Activated CD4-positive, CD25-positive, alpha-beta regulatory T cell treated with anti-CD3 and anti-CD28 coated beads, Interleukin-2, amount 50 U/mL, for 16 hours (primary cell): ENCODE measurements around the gene KCNK3.

Experiments
- DNase-seq: peaks from one replicate; pipeline ENCODE4 v3.0.0-alpha.2; 2020; ENCODE audit warnings: low read depth, low spot score

Gene KCNK3

DNA sequence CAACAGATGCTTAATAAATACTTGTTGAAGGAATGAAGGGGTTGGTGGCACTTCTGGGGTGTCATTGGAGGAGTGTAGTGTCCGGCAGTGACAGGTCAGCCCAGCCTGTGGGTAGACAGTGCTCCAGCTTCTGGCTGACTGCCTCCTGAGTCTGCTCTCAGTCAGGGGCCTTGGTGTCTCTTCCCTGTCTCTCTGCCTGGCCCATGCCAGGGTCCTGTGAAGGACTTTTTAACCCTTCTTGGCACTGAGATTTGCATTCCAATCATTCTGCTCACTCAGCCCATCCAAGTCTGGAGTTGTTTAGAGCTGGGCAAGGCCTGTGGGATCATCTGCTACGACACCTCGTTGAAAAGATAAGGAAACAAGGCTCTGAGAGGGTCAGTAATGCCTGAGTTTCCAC is 1.4 kb upstream of the KCNK3 start:
- DNase-seq = no peak

DNA sequence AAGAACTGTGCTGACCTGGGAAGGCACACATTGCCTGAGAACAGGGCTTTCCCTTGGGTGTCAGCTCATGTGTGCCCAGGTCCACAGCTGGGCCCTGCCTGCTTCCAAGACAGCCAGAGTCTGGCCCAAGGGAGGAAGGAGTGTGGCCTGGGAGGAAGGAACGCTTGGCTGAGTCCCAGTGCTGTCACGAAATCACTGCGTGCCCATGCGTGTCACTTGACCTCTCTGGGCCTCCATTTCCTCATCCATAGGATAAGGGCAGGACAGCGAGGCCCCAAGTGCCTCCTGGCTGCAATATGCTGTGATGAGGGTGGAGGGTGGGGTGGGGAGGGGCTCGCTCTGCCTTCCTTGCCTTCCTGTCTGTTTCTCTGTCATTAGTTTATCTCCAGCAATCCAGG is 642 bp upstream of the KCNK3 start:
- DNase-seq = no peak

DNA sequence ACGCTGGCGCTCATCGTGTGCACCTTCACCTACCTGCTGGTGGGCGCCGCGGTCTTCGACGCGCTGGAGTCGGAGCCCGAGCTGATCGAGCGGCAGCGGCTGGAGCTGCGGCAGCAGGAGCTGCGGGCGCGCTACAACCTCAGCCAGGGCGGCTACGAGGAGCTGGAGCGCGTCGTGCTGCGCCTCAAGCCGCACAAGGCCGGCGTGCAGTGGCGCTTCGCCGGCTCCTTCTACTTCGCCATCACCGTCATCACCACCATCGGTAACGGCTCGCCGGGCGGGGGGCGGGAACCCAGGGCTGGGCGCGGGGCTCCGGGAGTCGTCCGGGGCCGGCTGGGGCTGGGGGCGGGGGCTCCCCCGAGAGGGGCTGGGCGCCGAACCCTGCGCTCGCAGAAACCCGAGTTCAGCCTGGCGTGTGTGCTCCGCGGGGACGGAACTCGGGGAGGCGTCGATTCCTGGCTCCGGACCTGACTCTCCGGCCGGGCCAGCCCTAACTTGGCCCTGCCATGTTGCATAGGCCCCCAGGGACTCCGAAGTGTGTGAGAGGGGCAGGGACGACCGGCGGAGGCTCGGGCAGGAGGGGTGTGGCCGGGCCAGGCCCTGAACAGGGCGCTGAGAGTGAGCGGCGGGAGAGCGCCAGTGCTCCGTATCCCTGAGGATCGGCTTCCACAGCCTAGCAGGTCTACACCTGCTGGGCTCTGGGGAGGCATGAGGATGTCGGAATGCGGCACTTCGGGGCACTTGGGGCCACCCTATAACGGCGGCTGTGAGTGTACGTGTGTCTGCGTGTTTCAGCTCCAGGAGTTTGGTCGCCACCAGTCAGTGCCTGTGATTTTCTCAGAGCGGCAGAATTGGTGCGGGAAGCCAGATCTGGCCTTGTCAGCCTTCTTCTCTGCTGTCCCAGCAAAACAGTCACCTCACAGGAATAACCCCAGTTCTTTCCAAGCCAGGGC is 651 bp downstream of the KCNK3 start:
- DNase-seq = no peak

DNA sequence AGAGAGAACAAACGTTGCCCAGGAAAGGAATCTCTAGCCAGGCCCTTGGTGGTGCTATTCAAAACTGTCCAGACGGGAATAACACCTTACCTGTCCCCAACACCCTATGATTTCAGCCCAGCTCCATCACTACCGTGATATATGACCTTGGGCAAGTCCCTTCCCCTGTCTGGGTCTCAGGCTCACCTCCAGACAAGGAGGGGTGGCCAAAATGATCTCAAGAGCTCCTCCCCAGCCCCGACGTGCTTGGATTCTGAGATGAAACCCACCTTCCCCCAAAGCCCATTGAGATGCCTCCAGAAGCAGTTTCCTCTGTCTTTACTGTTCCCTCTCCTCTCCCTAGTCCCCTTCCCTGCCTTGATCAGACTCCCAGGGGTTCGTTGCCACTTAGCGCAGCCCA is 1.5 kb downstream of the KCNK3 start:
- DNase-seq = no peak

DNA sequence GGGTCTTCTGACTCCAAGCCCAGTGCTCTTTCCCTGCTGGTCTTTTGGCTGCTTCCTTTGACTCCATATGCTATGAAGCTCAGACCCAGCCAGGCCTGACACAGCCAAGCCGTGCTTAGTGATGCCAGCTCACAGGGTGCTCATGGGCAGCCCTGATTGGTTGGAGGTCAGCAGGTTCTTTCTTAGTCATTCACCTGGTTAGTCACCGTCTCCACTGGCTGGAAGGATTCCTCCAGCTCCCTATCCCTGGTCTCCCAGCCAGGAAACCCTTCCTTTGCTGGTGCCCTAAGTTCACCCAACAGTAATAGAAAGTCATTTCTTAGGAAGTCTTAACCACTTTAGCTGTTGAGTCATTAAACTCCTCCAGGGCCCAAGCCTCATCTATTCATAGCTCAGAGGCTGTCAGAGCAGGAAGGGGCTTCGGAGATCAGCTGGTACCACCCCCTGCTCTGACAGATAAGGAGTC is 3.9 kb downstream of the KCNK3 start:
- no peak for DNase-seq

DNA sequence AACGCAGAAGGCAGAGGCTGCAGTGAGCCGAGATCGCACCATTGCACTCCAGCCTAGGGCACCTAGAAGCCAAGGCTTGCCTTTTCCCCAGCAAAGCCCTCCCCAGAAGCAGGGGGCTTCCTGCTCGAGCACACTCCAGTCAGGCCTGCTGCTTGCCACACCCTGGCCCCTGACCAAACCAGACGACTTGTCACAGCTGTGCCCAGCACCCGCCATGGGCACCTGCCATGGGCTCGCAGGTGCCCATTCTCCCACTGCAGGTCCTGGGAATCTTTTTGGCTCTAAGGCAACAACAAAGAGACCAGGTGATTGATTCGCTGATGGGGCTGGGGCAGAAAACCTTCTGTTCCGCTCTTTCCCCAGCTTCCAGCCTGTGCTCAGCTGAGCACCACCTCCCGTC is 4.9 kb downstream of the KCNK3 start:
- no peak for DNase-seq

DNA sequence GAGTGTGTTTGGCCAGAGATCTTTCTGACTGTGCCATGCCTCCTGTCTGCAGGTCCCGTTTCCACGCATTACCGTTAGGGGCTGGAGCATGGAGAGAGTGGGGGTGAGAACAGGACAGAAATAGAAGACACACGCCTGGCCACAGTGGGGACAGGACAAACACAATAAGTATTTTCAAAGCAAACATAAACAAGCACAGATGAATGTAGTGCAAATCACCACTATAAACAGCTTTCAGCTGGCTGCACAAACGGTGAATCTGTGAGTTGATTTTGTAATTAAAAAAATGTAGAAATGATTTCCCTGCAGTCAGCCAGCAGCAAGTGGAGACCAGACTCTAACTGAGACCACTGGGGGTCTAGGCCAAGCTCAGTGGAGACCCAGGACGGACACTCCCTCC is 6.8 kb downstream of the KCNK3 start:
- no peak for DNase-seq

DNA sequence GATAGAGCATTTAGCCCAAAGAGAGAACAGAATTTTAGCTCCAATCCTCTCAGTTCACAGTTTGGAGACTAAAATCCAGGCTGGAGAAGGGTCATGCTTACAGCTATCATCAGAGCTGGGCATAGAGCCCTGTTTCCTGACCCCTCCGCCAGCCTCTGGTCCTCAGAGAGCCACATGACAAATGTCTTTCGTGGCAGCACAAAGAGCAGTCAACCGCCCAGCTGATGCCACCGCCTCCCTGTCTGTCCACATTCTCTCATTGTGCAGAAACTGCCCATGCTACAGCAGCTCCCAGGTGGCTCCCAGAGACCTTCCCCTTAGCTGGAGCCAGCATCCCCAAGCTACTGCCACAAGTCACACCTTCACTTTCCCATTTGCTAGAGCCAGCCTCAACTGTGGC is 7.6 kb downstream of the KCNK3 start:
- no peak for DNase-seq

DNA sequence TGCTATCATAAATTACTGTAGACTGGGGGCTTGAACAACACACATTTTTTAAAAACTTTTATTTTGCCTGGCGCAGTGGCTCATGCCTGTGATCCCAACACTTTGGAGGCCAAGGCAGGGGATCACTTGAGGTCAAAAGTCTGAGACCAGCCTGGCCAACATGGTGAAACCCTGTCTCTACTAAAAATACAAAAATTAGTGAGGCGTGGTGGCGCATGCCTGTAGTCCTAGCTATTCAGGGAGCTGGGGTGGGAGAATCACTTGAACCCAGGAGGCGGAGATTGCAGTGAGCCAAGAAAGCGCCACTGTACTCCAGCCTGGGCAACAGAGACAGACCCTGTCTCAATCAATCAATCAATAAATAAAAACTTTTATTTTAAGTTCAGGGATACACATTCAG is 9.1 kb downstream of the KCNK3 start:
- DNase-seq = no peak

DNA sequence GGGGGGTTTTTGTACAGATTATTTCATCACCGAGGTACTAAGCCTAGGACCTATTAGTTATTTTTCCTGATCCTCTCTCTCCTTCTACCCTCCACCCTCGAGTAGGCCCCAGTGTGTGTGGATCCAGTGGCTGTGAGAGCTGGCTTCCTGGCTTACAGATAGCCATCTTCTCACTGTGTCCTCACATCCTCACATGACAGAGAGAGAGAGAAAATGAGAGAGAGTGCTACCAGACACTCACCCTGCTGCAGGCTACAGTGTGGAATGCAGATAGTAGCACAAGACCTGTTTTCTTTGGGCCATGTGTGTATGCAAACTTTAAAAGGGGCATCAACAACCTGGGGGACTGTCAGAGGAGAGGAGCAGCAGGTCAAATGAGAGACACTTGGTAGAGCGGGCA is 9.5 kb downstream of the KCNK3 start:
- DNase-seq = no peak

DNA sequence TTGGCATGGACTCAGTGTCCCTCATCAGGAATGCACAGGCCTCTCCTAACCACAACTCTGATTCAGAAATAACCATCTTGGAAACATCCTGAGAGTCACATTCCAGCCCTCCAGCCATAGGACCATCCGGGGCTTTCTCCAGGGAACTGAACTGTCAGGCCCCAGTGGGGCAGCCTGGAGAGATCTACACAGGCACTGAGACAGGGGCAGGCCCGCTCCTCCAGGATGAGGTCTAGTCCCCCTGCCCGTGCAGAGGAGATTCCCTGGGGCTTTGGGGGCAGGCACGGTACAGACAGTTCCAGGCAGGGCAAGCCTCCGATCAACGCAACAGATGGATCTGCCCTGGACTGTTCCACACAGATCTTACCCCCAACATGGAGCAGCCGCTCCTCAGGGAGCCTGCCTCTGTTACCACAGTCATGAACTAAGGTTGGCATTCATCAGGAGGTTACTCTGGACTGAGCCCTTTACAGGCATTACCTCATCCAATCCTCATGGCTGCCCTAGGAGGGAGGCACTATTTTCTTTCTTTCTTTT is 12.0 kb downstream of the KCNK3 start:
- no peak for DNase-seq

DNA sequence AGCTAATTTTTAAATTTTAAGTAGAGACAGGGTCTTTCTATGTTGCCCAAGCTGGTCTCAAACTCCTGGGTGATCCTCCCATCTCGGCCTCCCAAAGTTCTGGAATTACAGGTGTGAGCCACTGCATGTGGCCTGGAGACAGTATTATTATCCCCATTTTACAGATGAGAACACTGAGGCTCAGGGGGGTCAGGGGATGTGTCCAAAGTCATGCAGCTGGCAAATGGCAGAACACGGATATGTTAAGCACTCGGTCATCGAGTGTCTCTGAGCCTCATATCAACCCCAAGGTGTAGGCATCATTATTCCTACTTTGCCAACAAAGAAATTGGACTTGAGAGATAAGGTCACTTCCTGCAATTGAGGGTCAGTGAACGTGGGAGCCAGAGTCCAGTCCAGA is 12.6 kb downstream of the KCNK3 start:
- DNase-seq = no peak

DNA sequence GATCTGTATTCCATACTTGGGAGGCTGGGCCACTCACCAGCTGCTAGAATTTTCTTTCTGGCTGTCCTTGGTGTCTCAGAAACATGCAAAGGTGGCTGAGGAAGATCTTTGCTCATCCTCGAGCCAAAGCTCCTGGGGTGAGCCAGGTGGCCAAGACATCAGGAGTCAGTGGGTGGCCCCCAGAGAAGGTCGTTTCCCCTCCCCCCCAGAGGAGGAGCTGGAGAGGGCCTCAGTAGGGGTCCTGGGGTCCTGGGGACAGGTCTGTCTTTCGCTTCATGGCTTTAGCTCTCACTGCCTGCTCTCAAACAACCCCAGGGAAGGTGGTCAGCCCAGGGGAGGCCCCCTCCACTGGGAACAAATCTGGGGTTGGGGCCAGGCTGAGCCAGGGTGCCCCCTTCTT is 13.6 kb downstream of the KCNK3 start:
- no peak for DNase-seq

DNA sequence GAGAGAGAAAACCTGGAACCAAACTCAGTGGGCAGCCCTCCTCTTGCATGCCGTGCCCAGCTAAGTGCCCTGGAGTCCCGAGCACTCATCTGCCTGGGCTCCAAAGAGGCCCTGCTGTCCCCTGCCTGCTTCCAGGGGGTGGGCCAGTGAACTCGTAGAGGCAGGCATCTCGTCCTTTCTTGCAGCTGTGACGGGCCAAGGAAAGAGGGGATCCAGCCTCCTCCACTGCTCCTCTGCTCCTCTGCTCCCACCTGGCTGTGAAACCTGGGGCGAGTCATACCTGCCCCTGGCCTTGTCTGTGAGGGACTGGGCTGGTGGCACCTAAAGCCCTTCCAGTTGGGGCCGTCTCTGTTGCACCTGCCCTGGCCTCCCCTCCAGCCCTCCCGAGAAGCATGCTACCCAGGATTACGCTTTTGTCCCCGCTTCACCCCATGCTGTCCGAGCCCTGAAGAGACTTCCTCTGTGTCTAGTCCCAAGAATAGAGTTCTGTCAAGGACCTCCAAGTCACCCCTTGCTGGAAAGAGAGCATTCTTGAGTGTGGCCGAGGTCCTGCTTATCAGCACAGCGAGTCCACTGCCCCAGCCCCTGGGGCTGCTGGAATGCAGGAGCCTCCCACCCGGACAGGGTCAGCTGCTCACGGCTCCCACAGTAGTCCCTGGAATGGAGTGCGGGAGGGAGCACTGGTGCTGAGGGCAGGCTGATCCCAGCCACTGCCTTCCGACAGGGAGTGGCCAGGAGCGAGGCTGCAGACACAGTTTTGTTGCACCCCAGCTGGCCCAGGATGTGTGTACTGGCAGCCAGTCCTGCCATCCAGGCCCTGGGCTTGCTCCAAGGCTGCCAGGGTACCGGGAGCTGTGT is 14.3 kb downstream of the KCNK3 start:
- DNase-seq = no peak

DNA sequence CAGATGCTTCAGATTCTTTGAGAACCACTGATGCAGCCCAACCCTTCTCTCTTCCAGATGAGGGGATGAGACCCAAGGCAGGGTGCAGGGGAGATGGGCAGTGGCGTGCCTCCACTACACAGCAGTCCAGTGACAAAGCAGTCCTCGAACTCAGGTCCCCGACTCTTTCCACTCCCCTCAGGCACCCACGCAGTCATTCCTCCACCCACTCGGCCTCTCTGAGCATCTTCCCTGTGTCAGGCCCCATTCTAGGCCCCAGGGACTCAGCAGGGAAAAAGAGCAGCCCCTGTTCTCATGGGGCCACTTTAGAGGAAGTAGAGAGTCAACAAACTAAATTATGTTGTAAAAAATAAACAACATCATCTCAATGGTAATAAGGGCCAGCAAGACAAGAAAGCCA is 15.2 kb downstream of the KCNK3 start:
- no peak for DNase-seq

DNA sequence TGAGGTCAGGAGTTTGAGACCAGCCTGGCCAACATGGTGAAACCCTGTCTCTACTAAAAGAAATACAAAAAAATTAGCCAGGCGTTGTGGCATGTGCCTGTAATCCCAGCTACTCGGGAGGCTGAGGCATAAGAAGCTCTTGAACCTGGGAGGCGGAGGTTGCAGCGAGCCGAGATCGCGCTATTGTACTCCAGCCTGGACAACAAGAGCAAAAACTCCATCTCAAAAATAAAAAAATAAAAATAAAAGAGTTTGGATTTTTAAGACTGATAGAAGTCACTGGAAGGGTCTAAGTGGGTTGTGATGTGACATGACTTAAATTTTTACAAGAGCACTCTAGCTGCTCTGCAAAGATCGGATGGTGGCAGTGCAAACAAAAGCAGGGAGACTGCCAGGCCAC is 15.9 kb downstream of the KCNK3 start:
- DNase-seq = no peak

DNA sequence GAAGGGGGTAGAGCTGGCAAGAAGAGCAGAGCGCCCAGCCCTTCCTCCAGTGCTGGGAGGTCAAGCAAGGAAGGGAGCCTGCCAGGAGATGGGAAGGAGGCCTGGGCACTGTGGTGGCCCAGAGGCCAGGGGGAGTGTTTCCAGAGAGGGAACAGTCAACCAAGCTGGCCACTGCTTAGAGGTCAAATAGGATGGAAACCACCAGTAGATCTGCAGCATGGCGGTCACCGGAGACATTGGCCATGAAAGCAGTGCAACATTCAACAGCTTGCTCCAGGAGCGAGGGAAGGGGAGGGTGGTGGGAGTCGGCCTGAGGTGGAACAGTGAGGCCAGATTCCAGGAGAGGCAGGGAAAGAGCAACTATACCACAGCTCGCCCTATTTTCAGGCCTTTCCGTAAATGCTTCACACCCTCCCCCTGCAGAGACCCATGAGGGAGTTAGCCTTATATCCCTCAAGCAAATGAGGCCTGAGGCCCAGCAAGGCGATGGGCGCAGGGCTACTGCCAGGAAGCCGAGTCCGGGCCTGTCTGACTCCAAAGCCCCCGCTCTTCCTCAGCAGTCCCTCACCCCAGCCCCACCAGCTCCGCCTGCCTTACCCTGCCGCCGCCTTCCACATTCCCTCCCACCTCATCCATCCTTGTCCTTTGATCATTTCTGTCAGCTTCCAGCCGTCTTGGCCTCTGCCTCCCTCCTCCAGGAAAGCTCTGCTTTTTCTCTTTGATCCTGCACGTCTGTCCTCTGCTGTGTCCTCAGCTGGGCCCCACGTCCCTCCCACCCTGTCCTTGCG is 17.0 kb downstream of the KCNK3 start:
- no peak for DNase-seq

DNA sequence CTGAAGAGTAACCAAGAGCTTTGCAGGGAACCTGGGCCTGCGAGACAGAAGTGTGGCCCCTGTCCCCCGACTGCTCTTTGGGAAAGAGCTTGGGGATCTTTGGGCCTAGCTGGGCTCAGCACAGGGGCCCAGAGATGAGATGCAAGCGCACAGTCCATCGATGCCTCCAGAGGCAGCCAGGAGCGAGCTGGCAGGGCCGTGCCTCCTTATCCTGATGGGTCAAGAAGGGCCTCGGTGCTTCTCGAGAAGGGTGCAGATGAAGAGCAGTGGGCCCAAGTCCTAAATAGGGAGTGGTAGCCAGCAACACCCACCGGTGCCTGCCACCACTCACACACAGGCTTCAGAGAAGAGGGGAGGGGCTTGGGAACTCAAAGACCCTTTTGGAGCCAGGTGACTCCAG is 17.6 kb downstream of the KCNK3 start:
- DNase-seq = no peak

DNA sequence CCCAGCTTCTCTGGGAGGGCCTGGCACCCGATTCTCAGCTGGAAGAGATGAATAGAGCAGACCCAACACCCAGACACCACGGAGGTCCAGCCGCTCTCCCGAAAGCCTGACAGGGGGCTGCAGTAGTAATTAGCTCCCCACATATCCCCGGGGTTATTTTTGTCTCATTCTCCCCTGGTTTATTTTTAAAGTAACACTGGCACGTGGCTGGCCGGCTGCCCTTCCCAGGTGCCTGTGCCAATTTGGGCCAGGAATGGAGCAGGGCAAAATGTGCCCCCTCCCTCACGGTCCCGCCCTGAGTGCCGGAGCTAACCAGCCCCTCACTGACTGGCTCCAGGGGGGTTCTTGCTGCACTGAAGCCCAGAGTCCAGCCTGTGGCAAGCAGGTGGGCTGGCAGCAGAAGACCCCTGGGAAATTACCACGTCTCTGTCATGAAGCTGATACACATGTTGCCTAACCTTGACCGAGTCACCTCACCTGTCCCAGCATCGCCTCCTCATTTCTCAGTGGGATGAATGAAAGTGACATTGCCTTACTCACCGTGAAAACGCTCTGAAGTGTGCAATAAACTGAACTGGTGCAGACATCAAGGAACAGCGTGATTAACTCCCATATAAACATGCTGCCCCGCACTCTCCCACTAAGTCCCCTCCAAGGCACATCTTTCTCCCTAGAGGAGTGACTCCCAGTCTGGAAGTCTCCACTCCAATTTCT is 18.4 kb downstream of the KCNK3 start:
- no peak for DNase-seq

DNA sequence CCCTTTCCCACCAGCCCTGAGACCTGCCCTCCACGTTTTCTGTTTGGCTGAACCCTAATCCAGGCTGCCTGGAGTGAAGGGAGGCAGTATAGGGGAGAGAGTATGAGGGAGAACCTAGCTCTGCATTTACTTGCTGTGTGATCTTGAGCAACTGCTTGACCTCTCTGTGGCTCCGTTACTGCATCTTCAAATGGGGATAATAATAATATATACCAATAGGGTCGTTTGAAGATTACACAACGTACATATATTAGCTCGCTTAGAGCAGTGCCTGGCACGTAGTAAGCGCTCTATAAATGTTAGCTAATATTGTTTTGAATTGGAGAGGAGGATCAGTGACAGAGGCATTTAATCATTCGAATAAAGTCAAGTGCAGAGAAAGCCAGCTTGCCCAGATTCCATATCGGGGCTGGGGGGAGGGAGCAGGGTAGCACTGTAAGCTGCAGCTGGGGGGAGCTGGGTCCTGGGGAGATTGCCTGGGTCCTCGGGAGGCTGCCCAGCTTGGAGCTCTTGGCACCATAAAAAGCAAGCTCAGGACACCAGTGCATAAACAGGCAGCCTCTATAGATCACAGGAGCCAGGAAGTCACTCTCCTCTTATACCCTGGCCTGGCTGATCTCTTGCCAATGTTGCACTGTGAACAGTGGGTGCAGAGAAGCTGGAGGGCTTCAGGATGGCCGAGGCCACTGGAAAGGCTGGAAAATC is 19.1 kb downstream of the KCNK3 start:
- DNase-seq = no peak
